ENCODE measurements around the gene PHLDB3. TPM values are rescaled to one million over a fixed set of nuclear protein-coding genes. Genes with fewer than 3 reads are reported as not detected.
A peak's percentile ranks its signal among the peaks of the same experiment; 100 is the strongest.

Gene PHLDB3
- total RNA-seq, 1 donor from 2014 or later, result 9.6 TPM

DNA sequence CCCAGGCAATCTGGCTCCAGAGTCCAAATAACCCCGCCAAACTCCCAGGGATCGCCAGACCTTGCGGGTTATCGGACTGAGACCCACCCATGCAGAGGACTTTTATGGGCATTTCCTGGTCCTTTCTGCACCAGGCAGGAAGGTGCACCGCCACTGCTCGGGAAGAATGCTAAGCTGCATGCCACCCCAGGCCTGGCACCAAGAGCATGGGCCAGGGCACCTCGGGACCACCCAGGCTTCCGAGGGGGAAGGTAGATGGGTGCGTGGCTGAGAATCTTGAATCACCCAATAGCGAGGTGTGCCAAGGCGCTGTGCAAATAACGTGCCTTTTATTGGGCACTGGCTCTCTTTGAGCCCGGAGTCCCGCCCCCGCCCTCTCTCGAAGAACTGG, 28.0 kb upstream of the PHLDB3 start:
- Mint-ChIP-seq H3K9me3 (ENCODE audit: unreplicated experiment) (no peaks in the 10 kb centered on the region), H3K27ac (ENCODE audit: unreplicated experiment) (no peak overlapping the region), H3K27me3 (ENCODE audit: unreplicated experiment) (peaks cover 14% of the 10 kb centered on the region), H3K4me1 (ENCODE audit: unreplicated experiment) (peaks cover 2% of the 10 kb centered on the region), H3K36me3 (ENCODE audit: low read depth, unreplicated experiment) (peaks cover 10% of the 10 kb centered on the region), H3K4me3 (ENCODE audit: unreplicated experiment) (peak overlapping the region; percentile 85)
- TF ChIP-seq, protein P1, sequence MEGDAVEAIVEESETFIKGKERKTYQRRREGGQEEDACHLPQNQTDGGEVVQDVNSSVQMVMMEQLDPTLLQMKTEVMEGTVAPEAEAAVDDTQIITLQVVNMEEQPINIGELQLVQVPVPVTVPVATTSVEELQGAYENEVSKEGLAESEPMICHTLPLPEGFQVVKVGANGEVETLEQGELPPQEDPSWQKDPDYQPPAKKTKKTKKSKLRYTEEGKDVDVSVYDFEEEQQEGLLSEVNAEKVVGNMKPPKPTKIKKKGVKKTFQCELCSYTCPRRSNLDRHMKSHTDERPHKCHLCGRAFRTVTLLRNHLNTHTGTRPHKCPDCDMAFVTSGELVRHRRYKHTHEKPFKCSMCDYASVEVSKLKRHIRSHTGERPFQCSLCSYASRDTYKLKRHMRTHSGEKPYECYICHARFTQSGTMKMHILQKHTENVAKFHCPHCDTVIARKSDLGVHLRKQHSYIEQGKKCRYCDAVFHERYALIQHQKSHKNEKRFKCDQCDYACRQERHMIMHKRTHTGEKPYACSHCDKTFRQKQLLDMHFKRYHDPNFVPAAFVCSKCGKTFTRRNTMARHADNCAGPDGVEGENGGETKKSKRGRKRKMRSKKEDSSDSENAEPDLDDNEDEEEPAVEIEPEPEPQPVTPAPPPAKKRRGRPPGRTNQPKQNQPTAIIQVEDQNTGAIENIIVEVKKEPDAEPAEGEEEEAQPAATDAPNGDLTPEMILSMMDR (IDR thresholded peaks at IDR 0.05; ENCODE audit: unreplicated experiment), result no peak
- peak; percentile 22 for DNase-seq (ENCODE audit: low spot score)

DNA sequence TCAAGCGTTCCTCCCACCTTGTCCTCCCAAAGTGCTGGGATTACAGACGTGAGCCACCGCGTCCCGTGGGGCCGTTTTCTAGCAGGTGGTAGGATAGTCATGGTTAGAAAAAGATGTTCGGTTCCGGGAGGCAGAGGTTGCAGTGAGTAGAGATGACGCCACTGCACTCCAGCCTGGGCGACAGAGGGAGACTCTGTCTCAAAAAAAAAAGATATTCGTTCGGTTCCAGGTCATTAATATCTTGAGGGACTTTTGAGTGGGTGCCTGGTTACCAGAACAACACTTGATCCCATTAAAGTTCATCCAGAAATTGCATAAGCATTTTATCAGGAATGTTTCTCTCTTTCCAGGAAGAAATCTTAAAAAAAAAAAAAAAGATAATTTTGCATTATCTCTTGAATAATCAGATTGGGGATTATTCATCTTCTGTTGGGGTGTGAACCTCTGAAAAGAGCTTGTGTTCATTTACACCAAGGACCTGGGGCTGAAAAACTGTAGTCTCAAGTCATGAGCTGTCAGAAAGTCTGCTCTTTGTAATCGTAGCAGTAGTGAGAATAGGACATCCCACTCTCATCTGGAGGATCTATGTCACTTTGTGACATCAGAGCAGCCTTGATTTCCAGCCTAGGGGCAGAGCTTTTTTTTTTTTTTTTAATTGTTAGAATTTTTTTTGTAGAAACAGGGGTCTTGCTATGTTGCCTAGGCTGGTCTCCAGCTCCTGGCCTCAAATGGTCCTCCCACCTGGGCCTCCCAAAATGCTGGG, 23.5 kb upstream of the PHLDB3 start:
- no peak for DNase-seq (ENCODE audit: low spot score)
- no peaks in the 10 kb centered on the region for H3K9me3 Mint-ChIP-seq (ENCODE audit: unreplicated experiment)
- H3K4me1 Mint-ChIP-seq (ENCODE audit: unreplicated experiment), result peaks cover 9% of the 10 kb centered on the region
- no peak overlapping the region for H3K4me3 Mint-ChIP-seq (ENCODE audit: unreplicated experiment)
- TF ChIP-seq, protein P1 (IDR thresholded peaks at IDR 0.05; ENCODE audit: unreplicated experiment), result no peak
- no peaks in the 10 kb centered on the region for H3K36me3 Mint-ChIP-seq (ENCODE audit: low read depth, unreplicated experiment)
- peaks cover 5% of the 10 kb centered on the region for H3K27me3 Mint-ChIP-seq (ENCODE audit: unreplicated experiment)
- no peak overlapping the region for H3K27ac Mint-ChIP-seq (ENCODE audit: unreplicated experiment)

DNA sequence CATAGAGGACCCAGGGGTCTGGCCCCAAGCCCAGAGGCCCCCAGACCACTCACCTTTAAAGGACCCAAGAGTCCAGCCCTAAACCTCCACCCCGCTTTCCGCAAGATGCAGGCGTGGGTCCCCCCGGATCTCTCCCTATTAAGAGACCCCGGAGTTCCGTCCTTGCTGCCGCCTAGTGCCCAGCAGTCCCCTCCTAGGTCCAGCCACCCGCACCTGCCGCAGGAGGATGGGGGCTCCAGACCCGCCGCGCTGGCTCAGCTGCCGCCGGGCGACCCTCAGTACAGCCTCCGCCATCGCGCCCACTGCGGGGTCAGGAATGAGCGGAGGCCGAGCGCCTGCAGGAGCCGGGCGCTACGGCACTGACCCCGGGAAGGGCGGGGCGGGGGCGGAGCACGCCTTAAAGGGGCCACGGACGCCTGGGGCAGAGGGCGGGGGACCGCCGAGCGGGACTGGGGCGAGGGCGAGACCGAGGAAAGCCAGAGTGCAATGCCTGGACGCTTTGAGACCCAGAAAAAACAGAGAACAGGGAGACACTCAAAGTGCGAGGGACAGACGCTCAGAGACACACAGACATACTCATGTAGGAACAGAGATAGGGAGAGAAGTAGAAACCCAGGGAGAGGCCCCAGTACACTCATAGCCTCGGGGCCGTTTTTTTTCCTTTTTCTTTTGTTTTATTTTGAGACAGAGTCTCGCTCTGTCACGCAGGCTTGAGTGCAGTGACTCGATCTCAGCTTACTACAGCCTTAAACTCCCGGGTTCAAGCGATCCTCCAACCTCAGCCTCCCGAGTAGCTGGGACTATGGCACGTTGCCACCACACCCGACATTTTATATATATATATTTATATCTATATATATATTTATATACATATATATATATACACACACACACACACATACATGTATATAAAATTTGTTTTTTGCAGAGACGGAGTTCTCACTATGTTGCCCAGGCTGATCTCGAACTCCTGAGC, 22.6 kb upstream of the PHLDB3 start, which contains the start of gene ETHE1:
Gene ETHE1 (minus strand): TSS at position 318 of the 976 bp plus-strand sequence. CDS start 24 bp downstream, at position 294.
- Mint-ChIP-seq H3K9me3 (ENCODE audit: unreplicated experiment) (no peaks in the 10 kb centered on the region), H3K4me1 (ENCODE audit: unreplicated experiment) (peaks cover 9% of the 10 kb centered on the region), H3K27ac (ENCODE audit: unreplicated experiment) (no peak within 1 kb of the TSS), H3K27me3 (ENCODE audit: unreplicated experiment) (peaks cover 5% of the 10 kb centered on the region), H3K4me3 (ENCODE audit: unreplicated experiment) (peak within 1 kb of the TSS; percentile 95), H3K36me3 (ENCODE audit: low read depth, unreplicated experiment) (no peaks in the 10 kb centered on the region)
- peak; percentile 78 for DNase-seq (ENCODE audit: low spot score)
- TF ChIP-seq, protein P1 (IDR thresholded peaks at IDR 0.05; ENCODE audit: unreplicated experiment), result no peak

DNA sequence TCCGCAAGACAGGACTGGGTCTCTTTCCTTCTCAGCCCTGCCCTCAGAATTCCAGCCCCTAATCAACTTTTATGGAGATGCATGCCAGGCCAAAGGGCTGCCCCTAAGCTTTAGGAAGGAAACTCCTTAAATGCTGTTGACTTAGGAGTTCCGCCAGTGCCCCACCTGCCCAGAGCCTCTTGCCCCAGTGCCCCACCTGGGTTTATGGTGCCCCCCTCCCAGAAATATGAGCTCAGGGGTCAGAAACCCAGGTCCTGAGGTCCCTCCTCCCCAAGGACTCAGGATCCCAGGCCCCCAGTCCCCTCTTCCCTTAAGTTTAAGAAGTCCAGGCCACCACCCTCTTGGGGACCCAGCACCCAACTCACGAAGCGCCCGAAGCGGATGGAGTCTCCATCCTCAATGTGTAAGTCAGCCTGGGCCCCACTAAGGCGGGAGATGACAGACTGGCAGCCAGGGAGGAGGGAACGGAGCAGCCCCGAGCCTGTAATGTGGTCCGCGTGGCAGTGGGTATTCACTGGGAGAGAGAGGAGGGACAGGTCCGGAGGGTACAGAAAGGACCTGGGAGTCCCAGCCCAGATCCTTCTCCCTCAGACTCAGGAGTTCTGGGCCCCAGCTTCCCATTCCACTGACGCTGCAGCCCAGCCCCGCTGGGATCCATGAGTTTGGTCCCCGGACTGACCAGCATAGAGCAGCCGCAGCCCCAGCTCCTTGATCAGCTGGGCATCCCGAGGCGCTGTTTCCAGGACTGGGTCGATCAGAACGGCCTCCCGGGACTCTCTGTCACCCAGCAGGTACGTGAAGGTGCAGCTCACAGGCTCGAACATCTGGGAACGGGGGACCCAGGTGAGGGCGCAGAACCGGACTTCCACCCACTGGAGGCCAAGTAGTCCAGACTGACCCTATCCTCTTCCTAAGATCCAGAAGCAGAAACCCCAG, 21.6 kb upstream of the PHLDB3 start:
- peak overlapping the region; percentile 95 for H3K4me3 Mint-ChIP-seq (ENCODE audit: unreplicated experiment)
- H3K9me3 Mint-ChIP-seq (ENCODE audit: unreplicated experiment), result no peaks in the 10 kb centered on the region
- H3K4me1 Mint-ChIP-seq (ENCODE audit: unreplicated experiment), result peaks cover 9% of the 10 kb centered on the region
- peak; percentile 34 for DNase-seq (ENCODE audit: low spot score)
- H3K36me3 Mint-ChIP-seq (ENCODE audit: low read depth, unreplicated experiment), result no peaks in the 10 kb centered on the region
- no peak overlapping the region for H3K27ac Mint-ChIP-seq (ENCODE audit: unreplicated experiment)
- peaks cover 5% of the 10 kb centered on the region for H3K27me3 Mint-ChIP-seq (ENCODE audit: unreplicated experiment)
- TF ChIP-seq, protein P1 (IDR thresholded peaks at IDR 0.05; ENCODE audit: unreplicated experiment), result no peak
